Measurements from ENCODE around the gene NANP. TPM values are rescaled to one million over a fixed set of nuclear protein-coding genes. Genes with fewer than 3 reads are reported as not detected.

NANP gene
- total and polyA plus RNA-seq, 2 donors (not counting 1 experiment from before 2014, with no cell fraction given) = 8.8 to 9.4 TPM

GRCh38 chr20:25570148-25570530 is 53.7 kb downstream of the NANP start:
- H3K4me2 ChIP-seq (ENCODE audit: extremely low read depth, insufficient read depth, low read length) = no peak overlapping the region
- no peak for TF ChIP-seq CTCF (conservative IDR thresholded peaks at IDR 0.05 in 1 of 2, IDR thresholded peaks at IDR 0.05 in 1 of 2; ENCODE audit: low read depth in 1 of 2, low read length in 2 of 2)
- no peak for TF ChIP-seq EZH2 (IDR thresholded peaks at IDR 0.05; ENCODE audit: low read length, missing control alignments)
- no peaks in the 10 kb centered on the region for H3K36me3 ChIP-seq (ENCODE audit: control insufficient read depth, insufficient read depth, low read length)
- no peak overlapping the region for H3K9ac ChIP-seq (ENCODE audit: insufficient read depth, low read length)
- H3K27ac ChIP-seq (ENCODE audit: insufficient read depth, low read length) = no peak overlapping the region
- no peaks in the 10 kb centered on the region for H3K9me3 ChIP-seq (ENCODE audit: control insufficient read depth, insufficient read depth, low read depth, low read length)
- peaks cover 8% of the 10 kb centered on the region for H3K4me1 ChIP-seq (ENCODE audit: control insufficient read depth, extremely low read depth, insufficient read depth, low read length)
- H4K20me1 ChIP-seq (ENCODE audit: control insufficient read depth, extremely low read depth, insufficient read depth, low read length) = no peaks in the 10 kb centered on the region
- DNase-seq (ENCODE audit: low read depth in 2 of 2) = no peak
- no peak overlapping the region for H3K4me3 ChIP-seq (replicated peaks in 1 of 4; ENCODE audit: control extremely low read depth in 1 of 4, insufficient read depth in 1 of 4, low read depth in 3 of 4, low read length in 4 of 4)
- H2AFZ ChIP-seq (ENCODE audit: low read length) = no peak overlapping the region
- H3K79me2 ChIP-seq (ENCODE audit: control insufficient read depth, insufficient read depth, low read length) = no peaks in the 10 kb centered on the region
- no peaks in the 10 kb centered on the region for H3K27me3 ChIP-seq (ENCODE audit: control insufficient read depth, insufficient read depth, low read length)

GRCh38 chr20:25567286-25567685 is 56.5 kb downstream of the NANP start:
- H3K4me2 ChIP-seq (ENCODE audit: extremely low read depth, insufficient read depth, low read length) = no peak overlapping the region

GRCh38 chr20:25566821-25567220 is 57.0 kb downstream of the NANP start:
- no peak for DNase-seq (ENCODE audit: low read depth in 2 of 2)
- Histone ChIP-seq H3K36me3 (ENCODE audit: control insufficient read depth, insufficient read depth, low read length) (no peaks in the 10 kb centered on the region), H3K27ac (ENCODE audit: insufficient read depth, low read length) (no peak overlapping the region), H3K4me3 (replicated peaks in 1 of 4; ENCODE audit: control extremely low read depth in 1 of 4, insufficient read depth in 1 of 4, low read depth in 3 of 4, low read length in 4 of 4) (no peak overlapping the region), H4K20me1 (ENCODE audit: control insufficient read depth, extremely low read depth, insufficient read depth, low read length) (no peaks in the 10 kb centered on the region), H3K9ac (ENCODE audit: insufficient read depth, low read length) (no peak overlapping the region), H3K9me3 (ENCODE audit: control insufficient read depth, insufficient read depth, low read depth, low read length) (no peaks in the 10 kb centered on the region), H3K4me1 (ENCODE audit: control insufficient read depth, extremely low read depth, insufficient read depth, low read length) (no peaks in the 10 kb centered on the region), H2AFZ (ENCODE audit: low read length) (no peak overlapping the region), H3K27me3 (ENCODE audit: control insufficient read depth, insufficient read depth, low read length) (no peaks in the 10 kb centered on the region), H3K79me2 (ENCODE audit: control insufficient read depth, insufficient read depth, low read length) (no peaks in the 10 kb centered on the region), H3K4me2 (ENCODE audit: extremely low read depth, insufficient read depth, low read length) (no peak overlapping the region)
- TF ChIP-seq EZH2 (IDR thresholded peaks at IDR 0.05; ENCODE audit: low read length, missing control alignments) = no peak
- no peak for TF ChIP-seq CTCF (conservative IDR thresholded peaks at IDR 0.05 in 1 of 2, IDR thresholded peaks at IDR 0.05 in 1 of 2; ENCODE audit: low read depth in 1 of 2, low read length in 2 of 2)

More at GRCh38 chr20:25567286-25567685, 56.5 kb downstream of the NANP start:
- H3K4me1 ChIP-seq (ENCODE audit: control insufficient read depth, extremely low read depth, insufficient read depth, low read length) = no peaks in the 10 kb centered on the region
- no peak overlapping the region for H3K4me3 ChIP-seq (replicated peaks in 1 of 4; ENCODE audit: control extremely low read depth in 1 of 4, insufficient read depth in 1 of 4, low read depth in 3 of 4, low read length in 4 of 4)
- TF ChIP-seq EZH2 (IDR thresholded peaks at IDR 0.05; ENCODE audit: low read length, missing control alignments) = no peak
- TF ChIP-seq CTCF (conservative IDR thresholded peaks at IDR 0.05 in 1 of 2, IDR thresholded peaks at IDR 0.05 in 1 of 2; ENCODE audit: low read depth in 1 of 2, low read length in 2 of 2) = no peak
- DNase-seq (ENCODE audit: low read depth in 2 of 2) = no peak
- no peaks in the 10 kb centered on the region for H3K9me3 ChIP-seq (ENCODE audit: control insufficient read depth, insufficient read depth, low read depth, low read length)
- no peak overlapping the region for H3K27ac ChIP-seq (ENCODE audit: insufficient read depth, low read length)
- H3K79me2 ChIP-seq (ENCODE audit: control insufficient read depth, insufficient read depth, low read length) = no peaks in the 10 kb centered on the region
- H2AFZ ChIP-seq (ENCODE audit: low read length) = no peak overlapping the region
- no peaks in the 10 kb centered on the region for H3K27me3 ChIP-seq (ENCODE audit: control insufficient read depth, insufficient read depth, low read length)
- H3K9ac ChIP-seq (ENCODE audit: insufficient read depth, low read length) = no peak overlapping the region
- H3K36me3 ChIP-seq (ENCODE audit: control insufficient read depth, insufficient read depth, low read length) = no peaks in the 10 kb centered on the region
- H4K20me1 ChIP-seq (ENCODE audit: control insufficient read depth, extremely low read depth, insufficient read depth, low read length) = no peaks in the 10 kb centered on the region
